Progenitor cell of endocrine pancreas (in vitro differentiated cells): ENCODE results near the gene TRAF3IP3. TPM values are rescaled to one million over a fixed set of nuclear protein-coding genes. Genes with fewer than 3 reads are reported as not detected.
A peak's percentile ranks its signal among the peaks of the same experiment; 100 is the strongest.

Source experiments
- DNase-seq: peaks from one replicate; pipeline ENCODE4 v3.0.0; 2021; ENCODE audit warnings: low spot score; ENCODE audit not compliant: unreplicated experiment
- H3K27ac Mint-ChIP-seq: 2 replicates; pipeline ENCODE4 v1.8.0; 2021; ENCODE audit warnings: mild to moderate bottlenecking, moderate library complexity, mixed read lengths
- H3K27me3 Mint-ChIP-seq: 2 replicates; pipeline ENCODE4 v1.8.0; 2021; ENCODE audit warnings: mixed read lengths
- H3K36me3 Mint-ChIP-seq: 2 replicates; pipeline ENCODE4 v1.8.0; 2022; ENCODE audit warnings: mixed read lengths; ENCODE audit not compliant: insufficient read depth
- H3K4me1 Mint-ChIP-seq: 2 replicates; pipeline ENCODE4 v1.8.0; 2021; ENCODE audit warnings: low read depth, mixed read lengths
- H3K4me3 Mint-ChIP-seq: 2 replicates; pipeline ENCODE4 v1.8.0; 2021; ENCODE audit warnings: low read depth, mild to moderate bottlenecking, moderate library complexity, mixed read lengths
- H3K9me3 Mint-ChIP-seq: 2 replicates; pipeline ENCODE4 v1.8.0; 2021; ENCODE audit warnings: low read depth, mixed read lengths
- CTCF ChIP-seq: fragments of 200-600 bp; sonication (generic); IDR thresholded peaks from one replicate; pipeline ENCODE4 v1.5.0; 2021; ENCODE audit warnings: antibody characterized with exemption, mild to moderate bottlenecking; ENCODE audit not compliant: unreplicated experiment
- total RNA-seq: library from RNA; stranded (reverse); gene quantifications from 2 replicates; pipeline ENCODE4 v1.2.1, GENCODE V29; 2021

Gene TRAF3IP3
- total RNA-seq, 1 donor from 2014 or later, result not detected

GRCh38 chr1:209797978-209798639, 42.3 kb downstream of the TRAF3IP3 start:
- Mint-ChIP-seq H3K9me3 (no peaks in the 10 kb centered on the region), H3K36me3 (peaks cover 29% of the 10 kb centered on the region), H3K27me3 (no peaks in the 10 kb centered on the region), H3K27ac (no peak overlapping the region), H3K4me3 (no peak overlapping the region), H3K4me1 (peaks cover 3% of the 10 kb centered on the region)
- TF ChIP-seq CTCF, result peak; percentile 15
- DNase-seq, result no peak

- TF ChIP-seq CTCF, result no peak
- no peak for DNase-seq
- Mint-ChIP-seq H3K27me3 (no peaks in the 10 kb centered on the region), H3K4me1 (peaks cover 20% of the 10 kb centered on the region), H3K27ac (no peak overlapping the region), H3K36me3 (peaks cover 10% of the 10 kb centered on the region), H3K4me3 (no peak overlapping the region), H3K9me3 (no peaks in the 10 kb centered on the region)
These were observed 45.4 kb downstream of the TRAF3IP3 start for GRCh38 chr1:209800984-209801834.

- TF ChIP-seq CTCF, result no peak
- DNase-seq, result no peak
- Mint-ChIP-seq H3K27me3 (no peaks in the 10 kb centered on the region), H3K27ac (no peak overlapping the region), H3K36me3 (peaks cover 9% of the 10 kb centered on the region), H3K4me1 (peaks cover 21% of the 10 kb centered on the region), H3K4me3 (no peak overlapping the region), H3K9me3 (no peaks in the 10 kb centered on the region)
These were observed 46.4 kb downstream of the TRAF3IP3 start for GRCh38 chr1:209802117-209802779.

GRCh38 chr1:209802780-209803152, 46.9 kb downstream of the TRAF3IP3 start:
- Mint-ChIP-seq H3K27ac (no peak overlapping the region), H3K27me3 (no peaks in the 10 kb centered on the region), H3K36me3 (peaks cover 9% of the 10 kb centered on the region), H3K4me3 (no peak overlapping the region), H3K4me1 (peaks cover 21% of the 10 kb centered on the region), H3K9me3 (no peaks in the 10 kb centered on the region)
- DNase-seq, result no peak
- TF ChIP-seq CTCF, result no peak

DNA sequence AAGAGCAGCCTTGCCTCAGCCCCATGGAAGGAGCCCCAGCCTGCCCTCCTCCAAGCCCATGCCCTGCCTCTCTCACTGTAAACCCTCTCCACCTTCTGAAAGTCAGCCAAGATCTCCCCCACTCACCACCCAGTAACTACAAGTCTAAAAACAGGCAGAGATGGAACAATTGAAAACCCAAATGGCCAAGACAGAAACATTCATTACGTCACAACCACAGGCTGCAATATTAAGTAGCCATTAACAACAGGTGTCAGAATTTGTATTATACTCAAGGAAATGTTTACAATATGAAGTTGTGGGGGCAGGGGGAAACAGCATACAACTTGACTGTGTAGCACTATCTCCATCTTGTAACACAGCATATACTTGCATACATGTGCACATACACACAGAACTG, 47.7 kb downstream of the TRAF3IP3 start:
- no peaks in the 10 kb centered on the region for H3K9me3 Mint-ChIP-seq
- H3K4me1 Mint-ChIP-seq, result peaks cover 21% of the 10 kb centered on the region
- DNase-seq, result no peak
- peak overlapping the region; percentile 10 for H3K4me3 Mint-ChIP-seq
- TF ChIP-seq CTCF, result no peak
- H3K27me3 Mint-ChIP-seq, result no peaks in the 10 kb centered on the region
- no peak overlapping the region for H3K27ac Mint-ChIP-seq
- H3K36me3 Mint-ChIP-seq, result peaks cover 5% of the 10 kb centered on the region
